A673 (cell line): ENCODE measurements around the gene MRGPRD.

Experiments
- CTCF ChIP-seq: fragments of 300-800, 200-600 bp; sonication (generic); conservative IDR thresholded peaks from 2 replicates; pipeline ENCODE4 v1.5.1; 2017; ENCODE audit warnings: low read depth, mild to moderate bottlenecking, antibody characterized with exemption, low read length, moderate library complexity, mixed read lengths
- EZH2 ChIP-seq: fragments of 200-600 bp; sonication (generic); IDR thresholded peaks from 2 replicates; pipeline ENCODE4 v1.6.1; 2017; ENCODE audit warnings: borderline replicate concordance, low read depth, mild to moderate bottlenecking, mixed read lengths, antibody characterized with exemption, low read length; ENCODE audit not compliant: poor library complexity, severe bottlenecking

- TF ChIP-seq CTCF = no peak
- TF ChIP-seq EZH2 = no peak
Measured at GRCh38 chr11:68993546-68993945, 12.8 kb upstream of the MRGPRD start.
